Keratinocyte (primary cell): ENCODE data around the gene CETN3. TPM values are rescaled to one million over a fixed set of nuclear protein-coding genes. Genes with fewer than 3 reads are reported as not detected.

ENCODE experiments used
- DNase-seq: peaks from one replicate; pipeline ENCODE4 v3.0.0-alpha.2; 2011; ENCODE audit warnings: low read depth, missing footprints, low spot score
- FAIRE-seq: peaks from 2 replicates; lab custom pipeline; 2011; peaks lifted over from hg19 to GRCh38; lab: Jason Lieb, UNC
- H2AFZ ChIP-seq: 2 replicates; pipeline ENCODE4 v1.6.0; 2012; ENCODE audit warnings: low read length, control low read depth, inconsistent platforms; ENCODE audit not compliant: control insufficient read depth
- H3K27ac ChIP-seq: 2 replicates; pipeline ENCODE4 v1.5.1; 2011; ENCODE audit warnings: low read length; ENCODE audit not compliant: control insufficient read depth, insufficient read depth
- H3K27me3 ChIP-seq: 3 replicates; pipeline ENCODE4 v1.6.0; 2011; ENCODE audit warnings: low read length; ENCODE audit not compliant: control insufficient read depth, insufficient read depth; ENCODE audit errors: extremely low read depth
- H3K36me3 ChIP-seq, 2 experiments: 2 replicates in 1 of 2; 3 replicates in 1 of 2; pipeline ENCODE4 v1.5.1; 2011; ENCODE audit warnings: low read length in 2 of 2, mild to moderate bottlenecking in 1 of 2; ENCODE audit not compliant: control insufficient read depth in 2 of 2, insufficient read depth in 2 of 2; ENCODE audit errors: extremely low read depth in 1 of 2
- H3K4me1 ChIP-seq: 3 replicates; pipeline ENCODE4 v1.5.1; 2011; ENCODE audit warnings: low read length; ENCODE audit not compliant: control insufficient read depth, insufficient read depth; ENCODE audit errors: extremely low read depth
- H3K4me2 ChIP-seq: 3 replicates; pipeline ENCODE4 v1.6.0; 2011; ENCODE audit warnings: low read depth, low read length; ENCODE audit not compliant: control insufficient read depth, insufficient read depth; ENCODE audit errors: extremely low read depth
- H3K4me3 ChIP-seq, 3 experiments: fragments of 200-600 bp in 1 of 3; sonication (generic) in 1 of 3; 2 replicates in 2 of 3; 3 replicates in 1 of 3; pipeline ENCODE4 v1.5.1; 2011 to 2016; ENCODE audit warnings: low read length in 3 of 3, mild to moderate bottlenecking in 3 of 3, control low read depth in 2 of 3, inconsistent platforms in 1 of 3, low read depth in 1 of 3, mixed read lengths in 1 of 3, mixed run types in 1 of 3, moderate library complexity in 1 of 3; ENCODE audit not compliant: control insufficient read depth in 2 of 3, insufficient read depth in 2 of 3; ENCODE audit errors: extremely low read depth in 1 of 3
- H3K79me2 ChIP-seq: 2 replicates; pipeline ENCODE4 v1.6.0; 2012; ENCODE audit warnings: low read length; ENCODE audit not compliant: control insufficient read depth, insufficient read depth
- H3K9ac ChIP-seq: 3 replicates; pipeline ENCODE4 v1.6.0; 2011; ENCODE audit warnings: low read length; ENCODE audit not compliant: control insufficient read depth, insufficient read depth; ENCODE audit errors: extremely low read depth
- H3K9me1 ChIP-seq: 3 replicates; pipeline ENCODE4 v1.6.0; 2011; ENCODE audit warnings: low read length; ENCODE audit not compliant: control insufficient read depth, insufficient read depth; ENCODE audit errors: extremely low read depth
- H3K9me3 ChIP-seq: 2 replicates; pipeline ENCODE4 v1.5.1; 2012; ENCODE audit warnings: low read depth, low read length; ENCODE audit not compliant: control insufficient read depth
- H4K20me1 ChIP-seq: 3 replicates; pipeline ENCODE4 v1.6.0; 2011; ENCODE audit warnings: low read length; ENCODE audit not compliant: control insufficient read depth, insufficient read depth; ENCODE audit errors: extremely low read depth
- EZH2 ChIP-seq: IDR thresholded peaks from one replicate; pipeline ENCODE4 v1.6.1; 2012; ENCODE audit warnings: inconsistent platforms, mild to moderate bottlenecking, low read length, moderate library complexity
- dilution Hi-C: fragments of 300-500 bp; cut with MboI; formaldehyde crosslinking; loops from one replicate; pipeline ENCODE4 v1.7.0; 2020; ENCODE audit warnings: low sequenced_read_pairs; ENCODE audit not compliant: extremely low pct_ligation_motif_present
- polyA plus RNA-seq, 5 experiments: library from polyadenylated mRNA; depleted of rRNA in 3 of 5; stranded (reverse) in 3 of 5; stranded (forward) in 1 of 5; unstranded in 1 of 5; fragments of >200 nt; gene quantifications; 1 replicate in 1 of 5; 2 replicates in 3 of 5; 3 replicates in 1 of 5; pipeline versions ENCODE4 v1.2.1 to v1.2.3, GENCODE V29; 2011 to 2012; ENCODE audit warnings: missing spikeins in 2 of 5, low read depth in 1 of 5, low replicate concordance in 1 of 5
- TF ChIP-seq, protein P1 (sequence below), 3 experiments: IDR thresholded peaks in 1 of 3; conservative IDR thresholded peaks in 1 of 3; optimal IDR thresholded peaks in 1 of 3; 2 replicates in 2 of 3; 3 replicates in 1 of 3; pipeline versions ENCODE3 to v1.5.1; 2011; ENCODE audit warnings: low read length in 3 of 3, mild to moderate bottlenecking in 3 of 3, moderate library complexity in 2 of 3, control low read depth in 1 of 3, inconsistent platforms in 1 of 3; ENCODE audit not compliant: insufficient read depth in 2 of 3; ENCODE audit errors: extremely low read depth in 1 of 3

The CETN3 gene
- polyA plus RNA-seq, 1 donor (not counting 4 experiments of a cell fraction or from before 2014, with no cell fraction given): 31.2 TPM

DNA sequence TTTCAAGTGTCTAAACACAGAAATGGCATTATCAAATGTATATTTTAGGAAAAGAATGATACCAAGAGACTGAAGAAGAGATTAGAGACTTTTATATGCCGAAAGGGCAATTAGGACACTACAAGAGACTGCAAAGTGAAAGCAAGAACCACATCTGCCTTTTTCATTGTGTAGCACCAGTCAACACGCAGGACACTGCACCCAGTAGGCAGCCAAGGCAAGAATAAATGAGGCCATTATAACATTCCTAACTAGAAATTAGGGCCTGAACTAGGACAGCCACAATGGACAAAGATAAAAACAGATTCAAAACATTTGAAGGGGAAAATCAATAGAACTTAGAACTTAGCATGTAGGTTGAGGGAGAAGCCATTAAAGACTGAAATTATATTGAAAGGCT is 10.8 kb downstream of the CETN3 start:
- Histone ChIP-seq H3K9me1 (no peaks in the 10 kb centered on the region), H2AFZ (no peak overlapping the region), H3K36me3 (peaks cover 1 to 7% of the 10 kb centered on the region in 2 experiments), H3K4me1 (peaks cover 10% of the 10 kb centered on the region), H3K4me2 (no peak overlapping the region), H4K20me1 (no peaks in the 10 kb centered on the region), H3K9me3 (no peaks in the 10 kb centered on the region), H3K79me2 (no peaks in the 10 kb centered on the region), H3K9ac (no peak overlapping the region), H3K27ac (no peak overlapping the region), H3K4me3 (no peak overlapping the region), H3K27me3 (no peaks in the 10 kb centered on the region)
- FAIRE-seq (no peak), DNase-seq (no peak)
- dilution Hi-C loops: no loop called here
- no peak for TF ChIP-seq EZH2
- TF ChIP-seq, protein P1, sequence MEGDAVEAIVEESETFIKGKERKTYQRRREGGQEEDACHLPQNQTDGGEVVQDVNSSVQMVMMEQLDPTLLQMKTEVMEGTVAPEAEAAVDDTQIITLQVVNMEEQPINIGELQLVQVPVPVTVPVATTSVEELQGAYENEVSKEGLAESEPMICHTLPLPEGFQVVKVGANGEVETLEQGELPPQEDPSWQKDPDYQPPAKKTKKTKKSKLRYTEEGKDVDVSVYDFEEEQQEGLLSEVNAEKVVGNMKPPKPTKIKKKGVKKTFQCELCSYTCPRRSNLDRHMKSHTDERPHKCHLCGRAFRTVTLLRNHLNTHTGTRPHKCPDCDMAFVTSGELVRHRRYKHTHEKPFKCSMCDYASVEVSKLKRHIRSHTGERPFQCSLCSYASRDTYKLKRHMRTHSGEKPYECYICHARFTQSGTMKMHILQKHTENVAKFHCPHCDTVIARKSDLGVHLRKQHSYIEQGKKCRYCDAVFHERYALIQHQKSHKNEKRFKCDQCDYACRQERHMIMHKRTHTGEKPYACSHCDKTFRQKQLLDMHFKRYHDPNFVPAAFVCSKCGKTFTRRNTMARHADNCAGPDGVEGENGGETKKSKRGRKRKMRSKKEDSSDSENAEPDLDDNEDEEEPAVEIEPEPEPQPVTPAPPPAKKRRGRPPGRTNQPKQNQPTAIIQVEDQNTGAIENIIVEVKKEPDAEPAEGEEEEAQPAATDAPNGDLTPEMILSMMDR (optimal IDR thresholded peaks at IDR 0.05 in 1 of 3, IDR thresholded peaks at IDR 0.05 in 1 of 3, conservative IDR thresholded peaks at IDR 0.05 in 1 of 3; ENCODE audit: extremely low read depth in 1 of 3, insufficient read depth in 2 of 3, low read length in 3 of 3): no peak

DNA sequence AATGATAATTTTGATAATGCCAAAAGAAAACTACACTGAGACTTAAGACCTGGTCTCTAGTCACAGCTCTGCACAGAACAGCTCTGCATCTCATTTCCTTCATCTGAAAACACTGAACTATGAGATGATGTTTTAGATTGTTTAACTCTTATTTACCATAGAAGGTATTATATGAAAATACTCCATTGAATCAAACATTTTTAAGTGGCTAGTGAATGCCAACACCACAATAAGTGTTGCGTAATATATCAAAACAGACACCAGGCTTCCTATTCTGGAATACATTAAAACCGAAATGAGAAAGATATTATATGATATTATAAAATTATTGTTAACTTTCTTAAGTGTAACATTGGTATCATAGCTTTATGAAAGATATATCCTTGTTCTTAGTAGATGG is 14.6 kb downstream of the CETN3 start:
- Histone ChIP-seq H3K4me1 (no peaks in the 10 kb centered on the region), H3K27me3 (no peaks in the 10 kb centered on the region), H3K27ac (no peak overlapping the region), H3K9ac (no peak overlapping the region), H3K9me1 (no peaks in the 10 kb centered on the region), H3K4me3 (no peak overlapping the region), H3K79me2 (no peaks in the 10 kb centered on the region), H3K9me3 (no peaks in the 10 kb centered on the region), H3K4me2 (no peak overlapping the region), H4K20me1 (no peaks in the 10 kb centered on the region), H2AFZ (no peak overlapping the region), H3K36me3 (peaks cover 1 to 11% of the 10 kb centered on the region in 2 experiments)
- dilution Hi-C loops: no loop called here
- TF ChIP-seq, protein P1 (optimal IDR thresholded peaks at IDR 0.05 in 1 of 3, IDR thresholded peaks at IDR 0.05 in 1 of 3, conservative IDR thresholded peaks at IDR 0.05 in 1 of 3; ENCODE audit: extremely low read depth in 1 of 3, insufficient read depth in 2 of 3, low read length in 3 of 3): no peak
- no peak for TF ChIP-seq EZH2
- no peak for FAIRE-seq
- no peak for DNase-seq
